Common myeloid progenitor, CD34-positive (primary cell): ENCODE measurements around the gene RBMS2.

Experiments used
- CTCF ChIA-PET: fragments of 350-600 bp; sonication (Branson Sonifier 250); formaldehyde crosslinking; loops from one replicate; lab custom pipeline; 2021; ENCODE audit warnings: antibody characterized with exemption; lab: Charles Lee
- POLR2A ChIA-PET: fragments of 350-600 bp; sonication (Branson Sonifier 250); formaldehyde crosslinking; loops from one replicate; lab custom pipeline; 2021; ENCODE audit warnings: antibody characterized with exemption; lab: Charles Lee
- DNase-seq, 3 donors: peaks; one replicate each; pipeline versions ENCODE4 v3.0.0 to v3.0.0-alpha.2; 2013
- H3K27ac ChIP-seq, 2 experiments: 1 replicate in 1 of 2; 2 replicates in 1 of 2; pipeline ENCODE4 v1.7.0; 2013; ENCODE audit warnings: inconsistent platforms in 2 of 2, low read length in 2 of 2, mild to moderate bottlenecking in 2 of 2, low read depth in 1 of 2, moderate library complexity in 1 of 2; ENCODE audit not compliant: severe bottlenecking in 2 of 2, insufficient read depth in 1 of 2, poor library complexity in 1 of 2
- H3K27me3 ChIP-seq, 5 experiments: replicated peaks in 2 of 5; 1 replicate in 3 of 5; 2 replicates in 2 of 5; pipeline versions ENCODE4 v1.6.1 to v1.7.0; 2013; ENCODE audit warnings: low read length in 4 of 5, mild to moderate bottlenecking in 2 of 5, moderate library complexity in 2 of 5, inconsistent platforms in 1 of 5; ENCODE audit not compliant: insufficient read depth in 5 of 5, control insufficient read depth in 4 of 5
- H3K36me3 ChIP-seq, 4 experiments: 1 replicate in 2 of 4; 2 replicates in 2 of 4; pipeline versions ENCODE4 v1.6.1 to v1.7.0; 2013; ENCODE audit warnings: low read length in 3 of 4, control low read depth in 1 of 4, mild to moderate bottlenecking in 1 of 4; ENCODE audit not compliant: control insufficient read depth in 4 of 4, insufficient read depth in 4 of 4
- H3K4me1 ChIP-seq, 4 experiments: 1 replicate in 3 of 4; 2 replicates in 1 of 4; pipeline versions ENCODE4 v1.6.1 to v1.7.1; 2013; ENCODE audit warnings: low read length in 3 of 4, mild to moderate bottlenecking in 3 of 4, control low read depth in 1 of 4, inconsistent platforms in 1 of 4, moderate library complexity in 1 of 4; ENCODE audit not compliant: control insufficient read depth in 4 of 4, insufficient read depth in 4 of 4; ENCODE audit errors: control extremely low read depth in 1 of 4
- H3K4me3 ChIP-seq, 7 experiments: 1 replicate in 4 of 7; 2 replicates in 3 of 7; pipeline versions ENCODE4 v1.5.1 to v1.7.0; 2013; ENCODE audit warnings: mild to moderate bottlenecking in 7 of 7, low read length in 6 of 7, moderate library complexity in 6 of 7, inconsistent platforms in 2 of 7, low read depth in 2 of 7, control low read depth in 1 of 7; ENCODE audit not compliant: insufficient read depth in 4 of 7, control insufficient read depth in 1 of 7; ENCODE audit errors: extremely low read depth in 1 of 7
- H3K9me3 ChIP-seq, 5 experiments: 1 replicate in 4 of 5; 2 replicates in 1 of 5; pipeline versions ENCODE4 v1.6.1 to v1.7.1; 2013; ENCODE audit warnings: low read length in 4 of 5, mild to moderate bottlenecking in 2 of 5, inconsistent platforms in 1 of 5, low read depth in 1 of 5, moderate library complexity in 1 of 5; ENCODE audit not compliant: control insufficient read depth in 4 of 5, insufficient read depth in 2 of 5; ENCODE audit errors: control extremely low read depth in 1 of 5
- WGBS: methylation state at CpG from one replicate; pipeline ENCODE4 v1.1.5; 2013; ENCODE audit not compliant: insufficient coverage; 5-methylcytosine and 5-hydroxymethylcytosine counted together

Gene RBMS2

DNA sequence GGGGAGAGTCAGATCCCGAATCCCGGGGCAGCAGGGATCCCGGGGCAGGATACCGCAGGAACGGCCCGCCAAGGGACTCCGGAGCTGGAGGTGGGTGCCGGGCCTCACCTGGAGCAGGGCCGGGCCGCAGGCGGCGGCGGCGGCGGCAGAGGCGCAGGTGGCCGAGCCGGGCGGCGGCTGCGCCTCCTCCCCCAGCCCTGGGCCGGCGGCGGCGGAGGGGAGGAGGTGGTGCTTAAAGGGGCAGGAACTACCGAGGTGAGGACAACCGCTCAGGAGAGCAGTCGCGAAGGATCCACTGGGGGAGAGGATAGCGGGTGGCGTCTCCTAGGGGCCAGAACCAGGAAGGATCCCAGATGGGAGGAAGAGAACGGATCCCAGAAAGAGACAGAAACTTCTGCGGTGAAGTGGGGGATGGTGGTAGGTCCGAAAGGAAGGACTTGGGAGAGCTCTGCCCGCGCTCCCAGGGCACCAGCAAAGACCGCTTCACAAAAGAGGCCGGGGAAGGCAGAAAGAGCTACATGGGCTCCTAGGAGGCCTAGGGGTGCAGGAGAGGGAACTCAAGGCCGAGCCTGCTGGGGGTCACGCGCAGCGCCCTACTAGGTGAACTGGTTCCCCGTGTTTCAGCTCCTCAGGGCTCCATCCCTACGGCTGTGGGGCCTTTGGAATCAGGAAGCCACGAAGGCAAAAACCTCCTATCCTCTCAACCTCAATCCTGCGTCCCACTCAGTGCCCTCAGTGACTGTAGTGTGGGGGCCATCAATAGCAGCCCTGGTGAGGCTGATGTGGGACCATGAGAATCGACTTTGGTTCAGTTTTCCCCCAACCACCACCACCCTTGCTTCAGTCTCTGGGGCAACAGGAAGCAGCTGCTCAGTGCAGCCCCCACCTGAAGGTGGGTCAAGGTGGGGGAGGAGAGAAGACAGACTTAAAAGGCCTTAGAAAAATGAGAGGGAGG lies 113.5 kb downstream of the RBMS2 start:
- CTCF ChIA-PET = interaction anchor here (0.6 to 19.7 kb wide), 15 partner anchors 10 to 129 kb away, joined by 3 to 316 read pairs (median 7); partner anchors contain the start of gene ATP5F1B
- no peaks in the 10 kb centered on the region for H3K27me3 ChIP-seq
- H3K4me1 ChIP-seq = peaks cover 23 to 76% (median 63%) of the 10 kb centered on the region in 4 experiments
- POLR2A ChIA-PET = interaction anchor here (0.6 to 1.5 kb wide), 4 partner anchors 10 to 150 kb away, joined by 3 to 6 read pairs (median 4); partner anchors contain the start of genes ATP5F1B and RBMS2
- H3K36me3 ChIP-seq = peaks cover 14 to 29% (median 22%) of the 10 kb centered on the region in 4 experiments
- H3K27ac ChIP-seq = peak overlapping the region; percentile 81 to 89
- no peaks in the 10 kb centered on the region for H3K9me3 ChIP-seq
- WGBS = under 1% methylated on average over 43 of the region's 47 CpGs
- DNase-seq = peak; percentile 55 to 63 (median 58)
- peak overlapping the region; percentile 69 to 95 (median 84) for H3K4me3 ChIP-seq

- no peaks in the 10 kb centered on the region for H3K27me3 ChIP-seq
- peaks cover 20 to 68% (median 55%) of the 10 kb centered on the region in 4 experiments for H3K4me1 ChIP-seq
- H3K4me3 ChIP-seq = peak overlapping the region; percentile 69 to 95 (median 84)
- ChIA-PET CTCF (interaction anchor here (0.6 to 19.7 kb wide), 32 partner anchors 7 to 167 kb away, joined by 3 to 316 read pairs (median 5); partner anchors contain the start of genes ATP5F1B, NACA and SPRYD4), POLR2A (interaction anchor here (0.5 to 1.4 kb wide), 8 partner anchors 9 to 443 kb away, joined by 3 to 10 read pairs (median 4); partner anchors contain the start of genes ATP5F1B and NACA)
- DNase-seq = peak; percentile 90 to 93 (median 92)
- no peaks in the 10 kb centered on the region for H3K9me3 ChIP-seq
- H3K27ac ChIP-seq = peak overlapping the region; percentile 81 to 89
- WGBS = 0% methylated on average over 17 of the region's 20 CpGs
- H3K36me3 ChIP-seq = peaks cover 16 to 35% (median 26%) of the 10 kb centered on the region in 4 experiments
Measured at GRCh38 chr12:56635806-56636674, 114.4 kb downstream of the RBMS2 start.

- Histone ChIP-seq H3K27ac (peak overlapping the region; percentile 81 to 89), H3K4me3 (peak overlapping the region; percentile 44 to 95 (median 84)), H3K9me3 (no peaks in the 10 kb centered on the region), H3K36me3 (peaks cover 16 to 43% (median 31%) of the 10 kb centered on the region in 4 experiments), H3K27me3 (no peaks in the 10 kb centered on the region), H3K4me1 (peaks cover 13 to 61% (median 48%) of the 10 kb centered on the region in 4 experiments)
- DNase-seq = peak; percentile 99 to 100 (median 99)
- CTCF ChIA-PET = interaction anchor here (0.7 to 19.7 kb wide), 32 partner anchors 8 to 168 kb away, joined by 3 to 316 read pairs (median 5); partner anchors contain the start of genes ATP5F1B, NACA and SPRYD4
- 5% methylated on average over 8 of the region's 12 CpGs for WGBS
- POLR2A ChIA-PET = interaction anchor here (0.5 to 1.4 kb wide), 7 partner anchors 9 to 442 kb away, joined by 3 to 10 read pairs (median 3); partner anchors contain the start of genes ATP5F1B and NACA
Measured at GRCh38 chr12:56636675-56637540, 115.3 kb downstream of the RBMS2 start.

- Histone ChIP-seq H3K9me3 (no peaks in the 10 kb centered on the region), H3K4me3 (no peak overlapping the region), H3K4me1 (peaks cover 9 to 54% (median 41%) of the 10 kb centered on the region in 4 experiments), H3K27me3 (no peaks in the 10 kb centered on the region), H3K36me3 (peaks cover 19 to 50% (median 34%) of the 10 kb centered on the region in 4 experiments), H3K27ac (peak overlapping the region; percentile 13 to 55)
- POLR2A ChIA-PET = no interaction called here
- DNase-seq = no peak
- WGBS = no CpG with 5 or more reads among the region's 2 CpGs
- CTCF ChIA-PET = interaction anchor here (1.5 to 3.4 kb wide), 3 partner anchors 9 to 47 kb away, joined by 3 to 20 read pairs (median 9); no protein-coding TSS in a partner anchor
Measured at GRCh38 chr12:56637621-56638020, 116.0 kb downstream of the RBMS2 start.

DNA sequence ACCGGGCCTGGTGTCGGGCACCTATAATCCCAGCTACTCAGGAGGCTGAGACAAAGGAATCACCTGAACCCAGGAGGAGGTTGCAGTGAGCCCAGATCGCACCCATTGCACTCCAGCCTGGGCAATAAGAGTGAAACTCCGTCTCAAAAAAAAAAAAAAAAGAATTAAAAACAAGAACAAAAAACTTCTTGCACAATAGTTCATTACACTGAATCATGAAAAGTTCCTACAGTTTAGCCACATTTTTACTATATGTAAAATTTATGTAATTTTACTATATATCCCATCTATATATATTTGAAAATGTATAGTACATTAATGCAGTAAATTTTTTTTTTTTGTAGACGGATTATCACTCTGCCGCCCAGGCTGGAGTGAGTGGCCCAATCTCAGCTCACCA lies 119.6 kb downstream of the RBMS2 start:
- ChIA-PET CTCF (no interaction called here), POLR2A (no interaction called here)
- Histone ChIP-seq H3K36me3 (peaks cover 27 to 74% (median 46%) of the 10 kb centered on the region in 4 experiments), H3K27ac (no peak overlapping the region), H3K4me3 (no peak overlapping the region), H3K4me1 (peaks cover 14 to 41% (median 27%) of the 10 kb centered on the region in 4 experiments), H3K9me3 (no peaks in the 10 kb centered on the region), H3K27me3 (no peaks in the 10 kb centered on the region)
- 100% methylated on average over 1 of the region's 6 CpGs for WGBS
- DNase-seq = no peak
